GM21529 (cell line): ENCODE data around the gene RSAD2.
A peak's percentile ranks its signal among the peaks of the same experiment; 100 is the strongest.
"Not testable (repeated sequence)": the region's sequence is repeated elsewhere in the genome, so short reads cannot be mapped to it uniquely, and the experiment has no call there.

Experiments
- ATAC-seq: cut with Tn5 transposase; IDR thresholded peaks from one replicate; pipeline ENCODE4 v1.9.1; 2021; ENCODE audit not compliant: unreplicated experiment

RSAD2 gene, protein sequence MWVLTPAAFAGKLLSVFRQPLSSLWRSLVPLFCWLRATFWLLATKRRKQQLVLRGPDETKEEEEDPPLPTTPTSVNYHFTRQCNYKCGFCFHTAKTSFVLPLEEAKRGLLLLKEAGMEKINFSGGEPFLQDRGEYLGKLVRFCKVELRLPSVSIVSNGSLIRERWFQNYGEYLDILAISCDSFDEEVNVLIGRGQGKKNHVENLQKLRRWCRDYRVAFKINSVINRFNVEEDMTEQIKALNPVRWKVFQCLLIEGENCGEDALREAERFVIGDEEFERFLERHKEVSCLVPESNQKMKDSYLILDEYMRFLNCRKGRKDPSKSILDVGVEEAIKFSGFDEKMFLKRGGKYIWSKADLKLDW

DNA sequence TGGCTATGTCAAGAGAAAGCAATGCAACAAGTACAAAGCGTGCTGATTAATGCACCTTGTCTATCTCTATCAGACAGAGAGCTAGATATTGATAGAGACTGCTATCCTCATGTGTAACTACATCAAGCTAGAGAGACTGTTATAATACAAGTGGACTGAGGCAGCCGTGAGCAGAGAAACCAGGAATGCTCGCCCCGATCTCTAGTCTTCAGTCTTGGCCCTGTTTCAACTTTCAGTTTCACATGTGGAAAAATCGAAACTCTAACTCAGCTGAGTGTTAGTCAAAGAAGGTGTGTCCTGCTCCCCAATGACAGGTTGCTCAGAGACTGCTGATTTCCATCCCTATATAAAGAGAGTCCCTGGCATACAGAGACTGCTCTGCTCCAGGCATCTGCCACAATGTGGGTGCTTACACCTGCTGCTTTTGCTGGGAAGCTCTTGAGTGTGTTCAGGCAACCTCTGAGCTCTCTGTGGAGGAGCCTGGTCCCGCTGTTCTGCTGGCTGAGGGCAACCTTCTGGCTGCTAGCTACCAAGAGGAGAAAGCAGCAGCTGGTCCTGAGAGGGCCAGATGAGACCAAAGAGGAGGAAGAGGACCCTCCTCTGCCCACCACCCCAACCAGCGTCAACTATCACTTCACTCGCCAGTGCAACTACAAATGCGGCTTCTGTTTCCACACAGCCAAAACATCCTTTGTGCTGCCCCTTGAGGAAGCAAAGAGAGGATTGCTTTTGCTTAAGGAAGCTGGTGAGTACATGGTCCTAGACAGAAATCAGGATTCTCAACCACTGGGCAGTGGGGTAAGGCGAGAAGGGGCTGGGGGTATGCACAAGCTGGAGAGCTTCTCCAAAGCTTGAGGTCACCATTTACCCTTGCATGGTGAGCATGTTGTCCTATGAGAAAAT lies at the start of gene RSAD2:
Gene RSAD2 (plus strand): TSS at position 376 of the 903 bp plus-strand sequence. CDS start 24 bp downstream, at position 400.
- ATAC-seq = peak; percentile 78

DNA sequence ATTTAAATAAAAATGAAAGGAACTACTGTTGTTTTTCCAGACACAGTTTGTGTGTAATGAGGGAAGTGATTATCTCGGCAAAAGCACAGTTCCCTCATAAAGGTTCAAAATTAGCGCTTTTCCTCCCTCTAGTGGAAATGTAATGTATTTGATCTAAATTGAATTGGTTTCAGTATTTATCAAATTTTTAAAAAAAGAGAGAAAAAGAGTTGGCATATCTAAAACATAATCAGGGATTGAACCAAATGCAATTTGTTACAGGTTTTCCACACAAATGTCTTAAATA lies 49.3 kb upstream of the RSAD2 start:
- ATAC-seq = no peak

DNA sequence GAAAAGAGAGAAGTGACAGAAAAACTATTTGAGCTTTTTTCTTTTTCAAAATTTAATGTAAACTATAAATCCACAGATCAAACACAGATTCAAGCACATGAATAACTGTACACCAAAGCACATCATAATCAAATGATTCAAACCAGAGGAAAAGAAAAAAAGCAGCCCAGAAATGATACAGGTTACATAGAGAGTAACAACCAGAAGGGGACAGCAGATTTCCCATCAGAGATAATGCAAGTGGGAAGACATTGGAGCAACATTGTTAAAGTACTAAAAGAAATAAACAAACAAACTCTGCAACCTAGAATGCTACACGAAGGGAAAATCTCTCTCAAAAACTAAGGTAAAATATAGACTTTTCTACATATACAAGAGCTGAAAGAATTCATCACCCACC lies 46.3 kb upstream of the RSAD2 start:
- no peak for ATAC-seq

DNA sequence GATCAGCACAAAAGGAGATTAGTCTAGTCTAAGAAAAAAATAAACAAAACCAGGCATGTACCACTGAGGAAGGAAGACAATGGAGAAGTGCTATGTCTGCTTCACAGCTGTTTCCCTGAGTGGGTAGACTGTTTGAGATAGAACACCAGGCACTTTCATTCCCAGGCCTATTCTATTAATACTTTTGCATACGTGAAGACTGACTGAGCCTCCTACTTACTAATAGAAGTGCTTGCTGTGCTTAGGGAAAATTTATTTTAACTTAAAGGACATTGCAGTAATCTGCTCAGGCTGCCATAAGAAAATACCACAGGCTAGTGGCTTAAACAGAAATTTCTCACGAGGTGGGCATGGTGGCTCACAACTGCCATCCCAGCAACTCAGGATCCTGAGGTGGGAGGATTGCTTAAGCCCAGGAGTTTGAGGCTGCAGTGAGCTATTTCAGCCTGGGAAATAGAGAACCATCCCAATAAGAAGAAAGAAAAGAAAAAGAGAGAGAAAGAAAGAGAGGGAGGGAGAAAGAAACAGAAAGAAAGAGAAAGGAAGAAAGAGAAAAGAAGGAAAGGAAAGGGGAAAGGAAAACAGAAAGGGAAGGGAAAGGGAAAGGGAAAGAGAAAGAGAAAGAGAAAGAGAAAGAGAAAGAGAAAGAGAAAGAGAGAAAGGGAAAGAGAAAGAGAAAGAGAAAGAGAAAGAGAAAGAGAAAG lies 44.8 kb upstream of the RSAD2 start:
- ATAC-seq = no peak

DNA sequence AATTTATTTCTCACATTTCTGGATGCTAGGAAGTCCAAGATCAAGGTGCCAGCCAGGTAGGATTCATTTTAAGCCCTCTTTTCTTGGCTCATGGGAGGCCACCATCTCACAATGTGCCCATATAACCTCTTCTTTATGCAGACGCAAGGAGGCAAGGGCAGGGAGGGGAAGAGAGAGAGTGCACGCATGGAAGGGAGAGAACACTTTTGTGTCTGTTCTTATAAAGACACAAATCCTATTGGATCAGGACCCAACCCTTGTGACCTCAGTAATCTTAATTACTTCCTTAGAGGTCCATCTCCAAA lies 44.3 kb upstream of the RSAD2 start:
- ATAC-seq = no peak

DNA sequence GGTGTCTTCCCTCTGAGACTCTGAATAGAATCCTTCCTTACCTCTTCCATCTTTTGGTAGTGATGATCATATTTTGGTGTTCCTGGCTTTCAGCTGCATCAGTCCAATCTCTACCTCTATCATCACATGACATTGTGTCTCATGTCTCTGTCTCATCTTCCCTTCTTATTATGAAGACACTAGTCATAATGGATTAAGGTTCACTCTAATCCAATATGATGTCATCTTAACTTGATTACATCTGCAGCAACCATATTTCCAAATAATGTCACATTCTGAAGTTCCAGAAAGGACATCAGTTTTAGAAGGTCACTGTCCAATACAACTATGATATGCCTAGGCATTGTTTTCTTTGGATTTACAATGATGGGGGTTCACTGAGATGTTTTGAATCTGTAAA lies 43.4 kb upstream of the RSAD2 start:
- no peak for ATAC-seq

DNA sequence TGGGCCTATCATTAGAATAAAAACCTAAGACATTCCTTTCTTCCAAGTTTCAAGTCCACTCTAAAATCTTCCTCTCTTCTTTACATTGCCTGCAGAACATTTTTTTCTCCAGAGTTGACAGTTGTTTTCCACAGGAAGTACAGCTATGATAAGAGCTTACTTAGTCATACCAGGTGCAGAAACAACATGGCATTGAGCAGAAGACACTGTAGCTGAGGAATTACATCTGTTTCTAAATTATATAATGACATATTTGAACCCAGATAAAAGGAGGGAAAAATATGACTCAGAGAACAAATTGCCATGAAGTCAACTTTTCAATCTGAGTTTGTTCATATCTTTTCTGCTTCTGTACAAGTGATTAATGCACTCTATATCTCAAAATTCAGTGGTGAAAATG lies 42.1 kb upstream of the RSAD2 start:
- no peak for ATAC-seq

DNA sequence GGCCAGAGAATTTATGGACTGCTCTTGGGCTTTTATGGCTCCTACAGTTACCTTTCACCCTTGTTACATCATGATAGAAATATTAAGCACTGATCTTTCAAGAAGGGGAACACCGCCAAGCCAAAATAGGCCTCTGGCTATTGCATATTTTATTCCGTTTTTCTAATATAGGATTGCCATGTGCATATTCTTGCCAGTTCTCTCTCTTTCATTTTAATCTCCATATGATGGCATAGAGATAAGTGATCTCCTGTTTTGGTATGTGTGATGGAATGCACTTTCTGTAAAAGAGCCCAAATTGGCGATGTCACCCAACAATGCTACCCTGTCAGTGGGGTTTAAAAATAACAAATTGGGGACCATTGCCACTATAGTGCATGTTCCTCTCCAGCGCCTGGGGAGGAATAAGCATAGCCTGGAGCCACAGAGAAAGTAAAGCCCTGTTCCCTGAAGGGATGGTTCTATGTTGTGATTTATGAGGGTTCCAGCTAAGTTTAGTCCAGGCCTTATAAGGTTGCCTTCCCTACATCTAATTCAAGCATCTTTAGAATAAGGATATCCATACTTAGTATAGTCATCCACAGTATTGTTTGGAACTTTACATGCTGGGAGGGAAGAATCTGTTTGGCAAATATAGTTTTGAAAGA lies 38.8 kb upstream of the RSAD2 start:
- ATAC-seq = no peak

DNA sequence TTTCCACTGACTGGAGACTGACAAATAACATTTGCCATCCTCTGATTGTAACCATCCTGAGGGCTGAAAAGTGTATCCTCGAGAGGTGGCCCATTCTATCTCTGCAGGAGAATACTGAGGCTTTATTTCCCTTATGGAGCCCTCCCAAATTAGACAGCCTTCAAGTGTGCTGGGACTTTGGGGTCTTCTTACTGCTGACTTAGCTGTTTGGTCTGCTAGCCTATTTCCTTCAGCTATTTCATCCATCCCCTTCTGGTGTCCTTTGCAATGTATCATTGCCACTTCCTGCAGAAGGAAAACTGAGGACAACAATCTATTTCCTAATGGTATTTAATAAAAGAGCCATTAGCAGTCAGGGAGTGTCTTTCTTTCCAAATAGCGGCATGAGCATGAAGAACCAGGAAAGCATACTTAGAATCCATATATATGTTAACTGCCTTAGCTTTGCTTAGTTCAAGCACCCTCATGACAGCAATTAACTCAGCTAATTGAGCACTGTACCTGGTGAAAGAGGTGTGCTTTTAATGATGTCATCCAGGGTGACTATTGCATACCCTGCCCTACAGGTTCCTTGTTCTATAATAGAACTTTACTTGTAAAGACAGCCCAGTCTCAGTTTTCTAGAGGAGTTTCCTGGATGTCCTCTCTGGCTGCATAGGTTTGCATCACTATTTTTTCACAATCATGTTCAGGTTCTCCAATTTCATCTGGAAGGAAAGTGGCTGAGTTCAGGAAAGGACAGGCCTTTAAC lies 35.9 kb upstream of the RSAD2 start:
- no peak for ATAC-seq

DNA sequence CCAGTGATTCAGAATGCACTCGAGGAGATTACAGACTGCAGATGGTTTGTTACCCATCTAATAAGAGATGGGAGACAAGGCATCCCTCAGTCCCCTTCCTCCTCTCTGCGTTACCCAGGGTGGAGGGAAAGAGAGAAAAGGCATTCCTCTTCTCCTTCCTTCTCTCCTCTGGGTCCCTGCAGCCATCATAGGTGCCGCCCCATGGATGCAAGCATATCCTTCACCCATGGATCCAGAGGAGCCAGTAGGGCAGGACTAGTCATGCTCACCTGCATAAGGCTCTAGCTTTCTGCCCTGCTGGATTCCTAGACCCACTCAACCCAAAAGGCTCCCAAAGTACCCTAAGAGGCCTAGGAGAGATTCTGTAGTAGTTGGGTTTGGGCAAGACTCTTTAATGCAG lies 32.3 kb upstream of the RSAD2 start:
- ATAC-seq = no peak

DNA sequence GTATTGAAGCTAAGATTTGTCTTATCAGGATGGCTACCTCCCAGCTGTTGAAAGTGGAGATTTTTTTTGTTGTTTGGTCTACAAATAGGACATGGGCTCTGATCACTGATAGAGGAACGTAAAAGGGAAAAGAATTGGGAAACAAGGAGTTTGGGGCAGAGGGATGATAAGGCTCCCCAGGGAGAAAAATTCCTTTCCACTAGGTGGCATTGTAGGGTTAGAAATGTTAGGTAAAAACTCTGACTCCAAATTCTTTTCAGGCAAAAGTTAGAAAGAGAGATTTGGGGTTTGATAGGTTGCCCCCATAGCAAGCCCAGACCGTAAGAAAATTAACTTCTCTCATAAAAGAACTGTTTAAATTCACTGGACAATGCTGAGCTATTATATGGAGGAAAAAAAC lies 31.7 kb upstream of the RSAD2 start:
- no peak for ATAC-seq

DNA sequence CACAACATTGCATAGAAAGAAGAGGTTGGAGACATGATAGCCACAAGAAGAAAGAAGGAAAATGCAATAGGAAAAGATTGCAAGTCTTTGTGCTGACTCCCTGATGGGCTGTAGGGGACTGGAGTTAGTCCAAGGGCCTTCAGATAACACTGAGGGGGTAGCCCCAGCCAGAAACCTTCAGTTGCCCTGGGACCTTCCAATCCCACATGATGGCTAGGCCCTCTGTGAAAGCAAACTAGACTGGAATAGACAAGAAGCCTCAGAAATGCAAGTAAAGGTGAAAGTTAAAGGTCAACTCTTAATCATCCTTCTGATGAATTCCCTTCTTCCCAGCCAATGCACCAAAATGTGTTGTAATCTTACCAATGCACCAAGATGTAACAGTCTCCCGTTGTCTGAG lies 31.0 kb upstream of the RSAD2 start:
- ATAC-seq = no peak

DNA sequence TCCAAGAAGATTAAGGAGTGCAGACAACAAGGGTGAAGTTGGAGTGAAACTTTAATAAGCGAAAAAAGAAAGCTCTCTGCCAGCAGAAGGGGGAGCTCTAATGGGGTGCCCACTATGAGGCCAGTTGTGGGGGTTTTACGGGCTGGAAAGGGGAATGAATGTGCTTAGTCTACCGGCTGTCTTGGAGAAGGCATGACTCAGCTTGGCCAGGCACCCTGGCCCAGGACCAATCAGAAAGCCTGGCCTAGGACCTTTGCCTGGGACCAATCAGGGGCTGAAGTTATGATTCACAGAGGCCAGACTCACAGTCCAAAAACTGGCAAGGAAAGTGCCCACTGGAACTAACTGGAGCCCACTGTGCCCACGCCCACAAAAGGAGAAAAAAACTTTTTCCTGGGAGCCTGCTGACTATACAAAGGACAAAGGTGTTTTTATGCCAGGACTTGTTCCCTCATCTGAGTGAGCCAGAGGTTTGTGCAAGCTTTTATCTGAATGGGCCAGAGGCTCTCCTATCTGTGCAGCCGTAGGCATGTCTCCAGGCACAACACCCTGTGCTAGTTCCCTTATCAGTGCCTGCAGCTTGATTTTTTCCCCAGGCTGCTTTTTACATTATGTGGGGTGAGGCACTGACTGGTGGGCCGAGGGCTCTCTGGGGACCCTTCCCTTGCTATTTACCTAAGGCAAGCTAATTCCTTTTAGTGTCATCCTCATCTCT lies 30.5 kb upstream of the RSAD2 start:
- no peak for ATAC-seq

DNA sequence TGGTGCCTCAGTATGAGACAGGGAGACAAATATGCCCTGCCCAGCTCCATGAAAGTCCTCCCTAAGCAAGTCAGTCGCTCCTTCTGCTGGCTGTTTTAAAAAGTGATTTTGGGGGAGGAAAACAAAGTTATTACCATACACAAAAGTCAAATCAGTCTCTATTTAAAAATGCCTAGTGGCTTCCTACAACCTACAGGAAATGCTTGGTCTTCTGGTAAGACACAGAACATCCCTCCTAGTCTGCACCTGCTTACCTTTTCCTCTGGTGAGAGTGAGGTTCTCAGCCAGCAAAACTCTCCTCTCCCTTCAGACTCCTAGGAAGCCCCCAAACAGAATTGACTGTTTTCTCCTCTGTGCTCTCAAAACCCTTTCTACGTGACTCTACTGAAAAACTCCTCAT lies 25.4 kb upstream of the RSAD2 start:
- no peak for ATAC-seq

DNA sequence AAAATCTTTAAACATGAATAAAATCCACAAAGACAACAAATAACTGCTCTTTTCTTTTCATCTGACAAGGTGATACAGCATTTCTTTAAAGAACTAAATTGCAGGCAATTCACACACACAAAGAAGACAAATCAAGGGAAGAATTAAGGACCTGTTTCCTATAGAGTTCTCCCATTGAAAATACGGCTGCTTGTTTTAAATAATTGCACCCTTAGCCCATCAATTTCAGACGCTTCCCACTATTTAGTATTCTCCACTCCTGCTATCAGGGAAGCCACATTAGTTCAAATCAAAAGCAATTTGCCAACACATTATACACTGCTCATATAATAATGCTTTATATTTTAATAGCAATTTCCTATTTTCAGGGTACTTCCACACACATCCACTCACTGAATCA lies 23.2 kb upstream of the RSAD2 start:
- no peak for ATAC-seq

DNA sequence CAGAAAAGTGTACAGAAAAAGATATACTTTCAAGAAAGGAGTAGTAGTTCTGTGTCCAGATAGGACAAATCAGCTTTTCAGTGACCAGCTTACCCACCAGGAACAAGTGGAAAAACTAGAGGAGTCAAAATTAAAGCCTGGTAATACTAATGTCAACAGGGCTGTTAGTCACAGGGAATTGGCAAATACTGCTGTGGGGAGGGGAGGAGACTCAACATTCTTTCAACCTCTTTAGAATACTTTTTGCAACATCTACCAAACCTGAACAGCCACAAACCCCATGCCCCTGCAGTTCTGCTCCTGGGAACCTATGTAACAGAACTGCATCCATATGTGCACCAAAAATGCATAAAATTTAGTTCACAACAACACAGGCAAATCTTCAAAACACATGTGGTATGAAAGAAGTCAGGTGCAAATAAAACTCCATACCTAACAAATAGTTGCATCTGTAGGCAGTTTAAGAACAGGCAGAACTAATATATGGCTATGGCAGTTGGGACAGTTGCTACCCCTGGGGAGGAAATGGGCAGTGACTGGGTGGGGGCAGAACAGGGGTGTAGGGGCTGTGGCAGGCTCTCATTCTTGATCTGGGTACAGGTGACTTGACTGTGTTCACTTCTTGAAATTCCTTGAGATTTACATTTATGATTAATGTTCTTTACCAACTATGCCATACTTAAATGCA lies 21.6 kb upstream of the RSAD2 start:
- ATAC-seq = no peak

DNA sequence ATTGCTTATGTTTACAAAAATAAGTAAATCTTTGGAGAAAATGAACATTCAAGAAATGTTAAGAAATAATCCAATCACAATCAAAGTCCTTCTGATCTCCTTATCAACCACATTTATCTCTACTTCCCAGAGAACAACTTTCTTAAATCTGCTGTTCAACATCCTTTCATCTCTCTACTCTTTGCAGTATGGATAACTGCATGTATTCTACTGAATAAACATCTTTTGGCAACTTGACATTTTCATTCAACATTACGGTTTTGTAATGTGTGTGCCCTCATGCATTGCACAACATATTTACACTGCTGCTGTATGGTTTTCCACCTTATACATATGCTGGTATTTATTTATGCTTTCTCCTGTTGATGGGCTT lies 21.0 kb upstream of the RSAD2 start:
- ATAC-seq = no peak

DNA sequence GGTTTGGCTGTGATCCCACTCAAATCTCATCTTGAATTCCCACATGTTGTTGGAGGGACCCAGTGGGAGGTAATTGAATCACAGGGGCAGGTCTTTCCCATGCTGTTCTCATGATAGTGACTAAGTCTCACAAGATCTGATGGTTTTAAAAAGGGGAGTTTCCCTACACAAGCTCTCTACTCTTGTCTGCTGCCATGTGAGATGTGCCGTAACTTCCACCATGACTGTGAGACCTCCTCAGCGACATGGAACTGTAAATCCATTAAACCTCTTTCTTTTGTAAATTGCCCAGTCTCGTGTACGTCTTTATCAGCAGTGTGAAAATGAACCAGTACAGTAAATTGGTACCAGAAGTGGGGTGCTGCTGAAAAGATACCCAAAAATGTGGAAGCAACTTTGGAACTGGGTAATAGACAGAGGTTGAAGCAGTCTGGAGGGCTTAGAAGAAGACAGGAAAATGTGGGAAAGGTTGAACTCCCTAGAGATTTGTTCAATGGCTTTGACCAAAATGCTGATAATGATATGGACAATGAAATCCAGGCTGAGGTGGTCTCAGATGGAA lies 19.0 kb upstream of the RSAD2 start:
- not testable (repeated sequence) for ATAC-seq

DNA sequence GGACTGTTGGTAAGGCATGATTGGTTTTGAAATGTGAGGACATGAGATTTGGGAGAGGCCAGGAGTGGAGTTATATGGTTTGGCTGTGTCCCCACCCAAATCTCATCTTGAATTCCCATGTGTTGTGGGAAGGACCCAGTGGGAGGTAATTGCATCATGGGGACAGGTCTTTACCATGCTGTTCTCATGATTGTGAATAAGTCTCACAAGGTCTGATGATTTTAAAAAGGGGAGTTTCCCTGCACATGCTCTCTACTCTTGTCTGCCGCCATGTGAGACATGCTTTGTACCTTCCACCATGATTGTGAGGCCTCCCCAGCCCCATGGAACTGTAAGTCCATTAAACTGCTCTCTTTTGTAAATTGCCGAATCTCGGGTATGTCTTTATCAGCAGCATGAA lies 17.3 kb upstream of the RSAD2 start:
- no peak for ATAC-seq
